GM12891 (cell line): ENCODE measurements around the gene IL1RAPL1.

Source experiments
- POLR2A ChIP-seq: IDR thresholded peaks from 2 replicates; pipeline ENCODE4 v1.6.1; 2011; ENCODE audit warnings: low read depth, low read length, control low read depth
- POLR2AphosphoS5 ChIP-seq: IDR thresholded peaks from 2 replicates; pipeline ENCODE4 v1.6.1; 2011; ENCODE audit warnings: low read depth, low read length, control low read depth
- POU2F2 ChIP-seq: IDR thresholded peaks from 2 replicates; pipeline ENCODE4 v1.6.1; 2011; ENCODE audit warnings: low read depth, mild to moderate bottlenecking, control low read depth, low read length, moderate library complexity
- SPI1 ChIP-seq: IDR thresholded peaks from 2 replicates; pipeline ENCODE4 v1.6.1; 2011; ENCODE audit warnings: low read depth, low read length, control low read depth
- TAF1 ChIP-seq: IDR thresholded peaks from 2 replicates; pipeline ENCODE4 v1.6.1; 2011; ENCODE audit warnings: low read depth, low read length, control low read depth

- TF ChIP-seq POLR2A (no peak), POLR2AphosphoS5 (no peak), TAF1 (no peak), POU2F2 (no peak), SPI1 (no peak)
These were observed 1254.5 kb downstream of the IL1RAPL1 start for GRCh38 chrX:29841750-29842149.
